Vagina (tissue), 2 donors: ENCODE data around the gene MERTK. TPM values are rescaled to one million over a fixed set of nuclear protein-coding genes. Genes with fewer than 3 reads are reported as not detected.

ENCODE experiments used
- DNase-seq, 2 donors: peaks; one replicate each; pipeline ENCODE4 v3.0.0-alpha.2; 2017; ENCODE audit errors: extremely low spot score in 2 of 2
- H3K27ac ChIP-seq: fragments of 200-600 bp; sonication (generic); one replicate; pipeline ENCODE4 v1.5.1; 2019
- H3K27me3 ChIP-seq: fragments of 200-600 bp; sonication (generic); one replicate; pipeline ENCODE4 v1.5.1; 2019
- H3K36me3 ChIP-seq, 2 donors: fragments of 200-600 bp; sonication (generic); one replicate each; pipeline ENCODE4 v1.5.1; 2017 to 2019
- H3K4me1 ChIP-seq: fragments of 200-600 bp; sonication (generic); one replicate; pipeline ENCODE4 v1.5.1; 2019
- H3K4me3 ChIP-seq, 2 donors: fragments of 200-600 bp; sonication (generic); 1 replicate in 1 of 2; 2 replicates in 1 of 2; pipeline ENCODE4 v1.5.1; 2016 to 2019
- H3K9me3 ChIP-seq: fragments of 200-600 bp; sonication (generic); one replicate; pipeline ENCODE4 v1.5.1; 2019
- CTCF ChIP-seq, 3 experiments: fragments of 450-650 bp in 2 of 3; fragments of 200-600 bp in 1 of 3; sonication (generic) in 1 of 3; IDR thresholded peaks; one replicate each; pipeline ENCODE4 v1.5.1; 2017 to 2019; ENCODE audit warnings: antibody characterized with exemption in 3 of 3, mild to moderate bottlenecking in 2 of 3, moderate library complexity in 2 of 3
- POLR2A ChIP-seq, 2 donors: fragments of 450-650 bp; IDR thresholded peaks; one replicate each; pipeline ENCODE4 v1.6.1; 2017; ENCODE audit warnings: antibody characterized with exemption in 2 of 2, mild to moderate bottlenecking in 2 of 2, moderate library complexity in 2 of 2
- POLR2AphosphoS5 ChIP-seq, 2 donors: sonication (generic); formaldehyde crosslinking; IDR thresholded peaks; one replicate each; pipeline ENCODE4 v1.9.0; 2017; ENCODE audit warnings: antibody characterized with exemption in 2 of 2, mild to moderate bottlenecking in 2 of 2, low read depth in 1 of 2; ENCODE audit not compliant: insufficient read depth in 1 of 2
- intact Hi-C: fragments of 100-400 bp; cut with DNase I; formaldehyde crosslinking; loops from one replicate; pipeline ENCODE4 v1.15.1; 2023
- small RNA-seq: library from RNA; depleted of rRNA; stranded (forward); fragments of <200 nt; gene quantifications from one replicate; pipeline ENCODE3, GENCODE V24; 2016
- total RNA-seq: library from RNA; depleted of rRNA; stranded (reverse); fragments of >200 nt; gene quantifications from one replicate; pipeline ENCODE4 v1.2.3, GENCODE V29; 2016

MERTK gene
- total RNA-seq, 1 donor from 2014 or later = 15.7 TPM

- Histone ChIP-seq H3K4me1 (no peaks in the 10 kb centered on the region), H3K27me3 (no peaks in the 10 kb centered on the region), H3K9me3 (no peaks in the 10 kb centered on the region), H3K4me3 (no peak overlapping the region), H3K27ac (no peak overlapping the region), H3K36me3 (peaks cover 0 to 16% of the 10 kb centered on the region in 2 donors)
- no peak for TF ChIP-seq CTCF (IDR thresholded peaks at IDR 0.05)
- no peak for TF ChIP-seq POLR2AphosphoS5 (IDR thresholded peaks at IDR 0.05; ENCODE audit: insufficient read depth in 1 of 2, low read depth in 1 of 2)
- TF ChIP-seq POLR2A (IDR thresholded peaks at IDR 0.05) = no peak
- DNase-seq = no peak
- intact Hi-C loops = no loop called here
Observed at GRCh38 chr2:112075490-112076260, 177.3 kb downstream of the MERTK start.

- intact Hi-C loops = no loop called here
- Histone ChIP-seq H3K4me3 (no peak overlapping the region), H3K27me3 (no peaks in the 10 kb centered on the region), H3K36me3 (peaks cover 0 to 27% of the 10 kb centered on the region in 2 donors), H3K9me3 (no peaks in the 10 kb centered on the region), H3K4me1 (no peaks in the 10 kb centered on the region), H3K27ac (no peak overlapping the region)
- TF ChIP-seq POLR2AphosphoS5 (IDR thresholded peaks at IDR 0.05; ENCODE audit: insufficient read depth in 1 of 2, low read depth in 1 of 2) = no peak
- TF ChIP-seq POLR2A (IDR thresholded peaks at IDR 0.05) = no peak
- TF ChIP-seq CTCF (IDR thresholded peaks at IDR 0.05) = no peak
- DNase-seq = no peak
Observed at GRCh38 chr2:112077814-112078213, 179.4 kb downstream of the MERTK start.

Small RNA genes within 50 kb of the gene (small RNA-seq; reads per million reads assigned to genes)
- gene RN7SL297P = not detected

Other genes starting within 250 kb of the MERTK start
- 36.3 TPM for gene ANAPC1, start 14.4 kb upstream of the MERTK start, total RNA-seq
- gene TMEM87B, start 156.7 kb downstream of the MERTK start, total RNA-seq = 18.9 TPM
- gene FBLN7, start 239.8 kb downstream of the MERTK start, total RNA-seq = 11.5 TPM